ENCODE measurements around the gene TMEM17.

The TMEM17 gene

GRCh38 chr2:62495761-62496160 lies 10.2 kb downstream of the TMEM17 start:
- no peak for DNase-seq
- Histone ChIP-seq H3K27me3 (replicated peaks) (no peaks in the 10 kb centered on the region), H3K4me3 (ENCODE audit: low read depth, low read length) (no peak overlapping the region), H3K27ac (no peak overlapping the region), H3K36me3 (replicated peaks) (no peaks in the 10 kb centered on the region)
- TF ChIP-seq CTCF (IDR thresholded peaks at IDR 0.05; ENCODE audit: low read depth, low read length, missing control alignments): no peak
- in situ Hi-C loops (cut with HindIII; ENCODE audit: low pct_ligation_motif_present, low sequenced_read_pairs): no loop called here

- DNase-seq: no peak
- H3K27me3 ChIP-seq (replicated peaks): no peaks in the 10 kb centered on the region
- H3K36me3 ChIP-seq (replicated peaks): no peaks in the 10 kb centered on the region
- in situ Hi-C loops (cut with HindIII; ENCODE audit: low pct_ligation_motif_present, low sequenced_read_pairs): no loop called here
- H3K27ac ChIP-seq: no peak overlapping the region
- no peak for TF ChIP-seq CTCF (IDR thresholded peaks at IDR 0.05; ENCODE audit: low read depth, low read length, missing control alignments)
- H3K4me3 ChIP-seq (ENCODE audit: low read depth, low read length): no peak overlapping the region
Measured at GRCh38 chr2:62492048-62492447, 13.9 kb downstream of the TMEM17 start.

GRCh38 chr2:62489702-62490101 lies 16.3 kb downstream of the TMEM17 start:
- in situ Hi-C loops (cut with HindIII; ENCODE audit: low pct_ligation_motif_present, low sequenced_read_pairs): no loop called here
- DNase-seq: no peak
- Histone ChIP-seq H3K4me3 (ENCODE audit: low read depth, low read length) (no peak overlapping the region), H3K36me3 (replicated peaks) (no peaks in the 10 kb centered on the region), H3K27me3 (replicated peaks) (no peaks in the 10 kb centered on the region), H3K27ac (no peak overlapping the region)
- TF ChIP-seq CTCF (IDR thresholded peaks at IDR 0.05; ENCODE audit: low read depth, low read length, missing control alignments): no peak

GRCh38 chr2:62489162-62489561 lies 16.8 kb downstream of the TMEM17 start:
- Histone ChIP-seq H3K36me3 (replicated peaks) (no peaks in the 10 kb centered on the region), H3K27me3 (replicated peaks) (no peaks in the 10 kb centered on the region), H3K4me3 (ENCODE audit: low read depth, low read length) (no peak overlapping the region), H3K27ac (no peak overlapping the region)
- in situ Hi-C loops (cut with HindIII; ENCODE audit: low pct_ligation_motif_present, low sequenced_read_pairs): no loop called here
- no peak for TF ChIP-seq CTCF (IDR thresholded peaks at IDR 0.05; ENCODE audit: low read depth, low read length, missing control alignments)
- DNase-seq: peak; percentile 44

- in situ Hi-C loops (cut with HindIII; ENCODE audit: low pct_ligation_motif_present, low sequenced_read_pairs): no loop called here
Measured at GRCh38 chr2:62486439-62486765, 19.6 kb downstream of the TMEM17 start.

More at GRCh38 chr2:62486439-62486765, 19.6 kb downstream of the TMEM17 start:
- Histone ChIP-seq H3K27me3 (replicated peaks) (no peaks in the 10 kb centered on the region), H3K4me3 (ENCODE audit: low read depth, low read length) (no peak overlapping the region), H3K27ac (no peak overlapping the region), H3K36me3 (replicated peaks) (no peaks in the 10 kb centered on the region)
- DNase-seq: no peak
- TF ChIP-seq CTCF (IDR thresholded peaks at IDR 0.05; ENCODE audit: low read depth, low read length, missing control alignments): no peak

All from brain microvascular endothelial cell (primary cell).